WTC11 (cell line): ENCODE results near the gene SLC9A2. TPM values are rescaled to one million over a fixed set of nuclear protein-coding genes. Genes with fewer than 3 reads are reported as not detected.
A peak's percentile ranks its signal among the peaks of the same experiment; 100 is the strongest.

Experiments
- ATAC-seq: fragments of 200-7000 bp; cut with Tn5 transposase; 2 replicates; pipeline ENCODE4 v1.10.0; 2021; ENCODE audit warnings: mild to moderate bottlenecking, moderate library complexity
- Bru-seq: library from RNA; stranded (reverse); fragments of 400-500 nt; gene quantifications from one replicate; lab custom pipeline; 2021; lab: Mats Ljungman, UMichigan
- CTCF ChIA-PET: fragments of 300-600 bp; sonication (Branson Sonifier 250); formaldehyde crosslinking; loops from one replicate; lab custom pipeline; 2021; ENCODE audit warnings: antibody characterized with exemption; lab: Charles Lee
- POLR2A ChIA-PET: fragments of 350-600 bp; sonication (Branson Sonifier 250); formaldehyde crosslinking; loops from one replicate; lab custom pipeline; 2021; ENCODE audit warnings: antibody characterized with exemption; lab: Charles Lee
- DNase-seq: peaks from one replicate; pipeline ENCODE4 v3.0.0; 2021; ENCODE audit warnings: low spot score
- H3K27ac Mint-ChIP-seq: 2 replicates; pipeline ENCODE4 v1.8.0; 2021; ENCODE audit warnings: mixed read lengths
- H3K27me3 Mint-ChIP-seq: 2 replicates; pipeline ENCODE4 v1.8.0; 2021; ENCODE audit warnings: low read depth, mild to moderate bottlenecking, moderate library complexity, mixed read lengths
- H3K36me3 Mint-ChIP-seq: 2 replicates; pipeline ENCODE4 v1.8.0; 2021; ENCODE audit warnings: mixed read lengths
- H3K4me1 Mint-ChIP-seq: 2 replicates; pipeline ENCODE4 v1.8.0; 2022; ENCODE audit warnings: mixed read lengths
- H3K4me3 Mint-ChIP-seq: 2 replicates; pipeline ENCODE4 v1.8.0; 2021; ENCODE audit warnings: mild to moderate bottlenecking, moderate library complexity, mixed read lengths
- H3K9me3 Mint-ChIP-seq: 2 replicates; pipeline ENCODE4 v1.8.0; 2021; ENCODE audit warnings: mixed read lengths
- ATF1 ChIP-seq: sonication (generic); formaldehyde crosslinking; IDR thresholded peaks from 2 replicates; pipeline ENCODE4 v1.8.1; 2023; ENCODE audit warnings: mild to moderate bottlenecking, moderate library complexity, missing genetic modification reagents
- CBFB ChIP-seq: sonication (generic); formaldehyde crosslinking; IDR thresholded peaks from 2 replicates; pipeline ENCODE4 v1.8.1; 2022; ENCODE audit warnings: mild to moderate bottlenecking, low read depth, missing genetic modification reagents
- CREB1 ChIP-seq: sonication (generic); formaldehyde crosslinking; IDR thresholded peaks from 2 replicates; pipeline ENCODE4 v1.8.0; 2023; ENCODE audit warnings: mild to moderate bottlenecking, missing genetic modification reagents
- EMX1 ChIP-seq: fragments of 250-450 bp; sonication (Bioruptor Pico); IDR thresholded peaks from 2 replicates; pipeline ENCODE4 v1.8.0; 2021; ENCODE audit warnings: mild to moderate bottlenecking
- ETV6 ChIP-seq: sonication (generic); formaldehyde crosslinking; IDR thresholded peaks from 2 replicates; pipeline ENCODE4 v1.8.1; 2022; ENCODE audit warnings: mild to moderate bottlenecking, missing genetic modification reagents
- FOXK1 ChIP-seq: sonication (generic); formaldehyde crosslinking; IDR thresholded peaks from 2 replicates; pipeline ENCODE4 v1.8.0; 2022; ENCODE audit warnings: mild to moderate bottlenecking, moderate library complexity, missing genetic modification reagents
- FOXP1 ChIP-seq: sonication (generic); formaldehyde crosslinking; IDR thresholded peaks from 2 replicates; pipeline ENCODE4 v1.8.0; 2022; ENCODE audit warnings: missing genetic modification reagents, mild to moderate bottlenecking, moderate library complexity, borderline replicate concordance
- GABPB1 ChIP-seq: sonication (generic); formaldehyde crosslinking; IDR thresholded peaks from 2 replicates; pipeline ENCODE4 v1.8.1; 2023; ENCODE audit warnings: mild to moderate bottlenecking, missing genetic modification reagents
- GTF2I ChIP-seq: fragments of 250-450 bp; sonication (Bioruptor Pico); conservative IDR thresholded peaks from 2 replicates; pipeline ENCODE4 v1.4.0; 2021; ENCODE audit warnings: mild to moderate bottlenecking
- IRF2 ChIP-seq: sonication (generic); formaldehyde crosslinking; IDR thresholded peaks from 2 replicates; pipeline ENCODE4 v1.8.0; 2022; ENCODE audit warnings: low read depth, missing genetic modification reagents, borderline replicate concordance
- MYBL2 ChIP-seq: sonication (generic); formaldehyde crosslinking; IDR thresholded peaks from 2 replicates; pipeline ENCODE4 v1.8.1; 2023; ENCODE audit warnings: mild to moderate bottlenecking, moderate library complexity, missing genetic modification reagents
- SP1 ChIP-seq: sonication (generic); formaldehyde crosslinking; conservative IDR thresholded peaks from 2 replicates; pipeline ENCODE4 v1.8.1; 2022; ENCODE audit warnings: missing genetic modification reagents
- ZBTB21 ChIP-seq: sonication (generic); formaldehyde crosslinking; IDR thresholded peaks from 2 replicates; pipeline ENCODE4 v1.8.1; 2023; ENCODE audit warnings: mild to moderate bottlenecking, missing genetic modification reagents, borderline replicate concordance
- ZNF138 ChIP-seq: sonication (generic); formaldehyde crosslinking; conservative IDR thresholded peaks from 2 replicates; pipeline ENCODE4 v1.8.1; 2022; ENCODE audit warnings: mild to moderate bottlenecking, moderate library complexity, missing genetic modification reagents
- ZNF232 ChIP-seq: sonication (generic); formaldehyde crosslinking; IDR thresholded peaks from 2 replicates; pipeline ENCODE4 v1.8.0; 2022; ENCODE audit warnings: mild to moderate bottlenecking, missing genetic modification reagents
- long read RNA-seq, 3 experiments: library from RNA in 1 of 3; library from capped mRNA in 1 of 3; library from polyadenylated mRNA in 1 of 3; unstranded in 2 of 3; stranded (forward) in 1 of 3; transcript quantifications; one replicate each; pipeline ENCODE4 v2.0.0, GENCODE V29; 2021
- total RNA-seq: library from RNA; stranded (reverse); gene quantifications from 3 replicates; pipeline ENCODE4 v1.2.3, GENCODE V29; 2021
- TF ChIP-seq, protein P1 (sequence below): sonication (generic); formaldehyde crosslinking; IDR thresholded peaks from 2 replicates; pipeline ENCODE4 v1.8.0; 2023; ENCODE audit warnings: missing genetic modification reagents
- TF ChIP-seq, protein P2 (sequence below): sonication (generic); formaldehyde crosslinking; IDR thresholded peaks from 2 replicates; pipeline ENCODE4 v1.8.1; 2023; ENCODE audit warnings: mild to moderate bottlenecking, missing genetic modification reagents, moderate library complexity
- TF ChIP-seq, protein P3 (sequence below): sonication (generic); formaldehyde crosslinking; IDR thresholded peaks from 2 replicates; pipeline ENCODE4 v1.8.1; 2023; ENCODE audit warnings: mild to moderate bottlenecking, missing genetic modification reagents, moderate library complexity
- TF ChIP-seq, protein P4 (sequence below): fragments of 200-600 bp; IDR thresholded peaks from 2 replicates; pipeline ENCODE4 v1.8.0; 2022; ENCODE audit warnings: antibody characterized with exemption
- TF ChIP-seq, protein P5 (sequence below): sonication (generic); formaldehyde crosslinking; IDR thresholded peaks from 2 replicates; pipeline ENCODE4 v1.8.0; 2023; ENCODE audit warnings: missing genetic modification reagents, mild to moderate bottlenecking, borderline replicate concordance
- TF ChIP-seq, protein P6 (sequence below): sonication (generic); formaldehyde crosslinking; IDR thresholded peaks from 2 replicates; pipeline ENCODE4 v1.8.0; 2022; ENCODE audit warnings: mild to moderate bottlenecking, missing genetic modification reagents
- TF ChIP-seq, protein P7 (sequence below): sonication (generic); formaldehyde crosslinking; IDR thresholded peaks from 2 replicates; pipeline ENCODE4 v1.8.1; 2023; ENCODE audit warnings: mild to moderate bottlenecking, missing genetic modification reagents

SLC9A2 gene, protein sequence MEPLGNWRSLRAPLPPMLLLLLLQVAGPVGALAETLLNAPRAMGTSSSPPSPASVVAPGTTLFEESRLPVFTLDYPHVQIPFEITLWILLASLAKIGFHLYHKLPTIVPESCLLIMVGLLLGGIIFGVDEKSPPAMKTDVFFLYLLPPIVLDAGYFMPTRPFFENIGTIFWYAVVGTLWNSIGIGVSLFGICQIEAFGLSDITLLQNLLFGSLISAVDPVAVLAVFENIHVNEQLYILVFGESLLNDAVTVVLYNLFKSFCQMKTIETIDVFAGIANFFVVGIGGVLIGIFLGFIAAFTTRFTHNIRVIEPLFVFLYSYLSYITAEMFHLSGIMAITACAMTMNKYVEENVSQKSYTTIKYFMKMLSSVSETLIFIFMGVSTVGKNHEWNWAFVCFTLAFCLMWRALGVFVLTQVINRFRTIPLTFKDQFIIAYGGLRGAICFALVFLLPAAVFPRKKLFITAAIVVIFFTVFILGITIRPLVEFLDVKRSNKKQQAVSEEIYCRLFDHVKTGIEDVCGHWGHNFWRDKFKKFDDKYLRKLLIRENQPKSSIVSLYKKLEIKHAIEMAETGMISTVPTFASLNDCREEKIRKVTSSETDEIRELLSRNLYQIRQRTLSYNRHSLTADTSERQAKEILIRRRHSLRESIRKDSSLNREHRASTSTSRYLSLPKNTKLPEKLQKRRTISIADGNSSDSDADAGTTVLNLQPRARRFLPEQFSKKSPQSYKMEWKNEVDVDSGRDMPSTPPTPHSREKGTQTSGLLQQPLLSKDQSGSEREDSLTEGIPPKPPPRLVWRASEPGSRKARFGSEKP
- total RNA-seq: 0.07 to 0.16 TPM (median 0.11 TPM) in 3 replicates
- Bru-seq, nascent RNA: percentile 17 among the genes with signal in this experiment
- long read RNA-seq, experiment 1, partial matches to known transcripts: 0 of 1 reads
- long read RNA-seq, experiment 1, other reads (novel, unspliced or antisense): 1 of 1 reads
- long read RNA-seq, experiment 2: 0 reads
- long read RNA-seq, experiment 3: 0 reads

DNA sequence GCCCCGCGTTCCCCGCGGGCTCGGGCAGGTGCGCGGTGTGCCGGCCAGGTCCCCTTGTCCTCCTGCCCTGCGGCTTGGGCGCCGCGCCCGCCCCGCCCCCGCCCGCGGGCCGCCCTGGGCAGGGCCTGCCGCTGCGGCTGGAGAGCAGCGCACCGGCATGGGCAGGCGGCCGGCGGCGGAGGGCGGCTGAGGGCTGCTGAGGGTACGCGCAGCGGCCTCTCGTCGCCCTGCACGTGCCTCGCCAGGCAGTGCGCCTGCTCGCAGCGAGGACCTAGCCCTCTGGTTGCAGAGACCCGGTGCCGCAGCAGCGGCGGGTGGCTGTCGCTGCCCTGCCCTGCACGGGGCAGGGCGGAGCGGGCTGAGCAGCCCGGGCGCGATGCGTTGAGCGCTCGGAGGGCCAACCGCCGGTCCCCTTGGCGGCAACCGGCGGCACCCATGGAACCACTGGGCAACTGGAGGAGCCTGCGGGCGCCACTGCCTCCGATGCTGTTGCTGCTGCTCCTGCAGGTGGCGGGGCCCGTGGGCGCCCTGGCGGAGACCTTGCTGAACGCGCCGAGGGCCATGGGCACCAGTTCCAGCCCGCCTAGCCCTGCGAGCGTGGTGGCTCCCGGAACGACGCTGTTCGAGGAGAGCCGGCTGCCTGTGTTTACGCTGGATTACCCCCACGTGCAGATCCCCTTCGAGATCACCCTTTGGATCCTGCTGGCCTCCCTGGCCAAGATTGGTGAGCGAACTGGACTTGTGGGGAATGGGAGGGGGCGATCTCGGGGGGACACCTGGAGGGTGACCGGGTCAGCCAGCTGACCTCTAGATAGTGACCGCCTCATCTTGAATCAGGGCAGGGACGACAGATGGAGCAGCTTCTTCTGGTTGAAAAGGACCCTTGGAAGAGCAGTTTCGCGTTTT, at the start of gene SLC9A2:
Gene SLC9A2, plus strand, starts transcription at position 140 of the 906 bp plus-strand sequence. Its CDS starts 296 bp downstream, at position 436.
- H3K36me3 Mint-ChIP-seq: no peaks in the 10 kb centered on the region
- H3K4me3 Mint-ChIP-seq: peak within 1 kb of the TSS; percentile 83
- peaks cover 66% of the 10 kb centered on the region for H3K27me3 Mint-ChIP-seq
- H3K27ac Mint-ChIP-seq: no peak within 1 kb of the TSS
- ChIA-PET CTCF (interaction anchor here (1.5 kb wide), 1 partner anchor 84 kb away, joined by 5 read pairs; no protein-coding TSS in a partner anchor), POLR2A (no interaction called here)
- H3K4me1 Mint-ChIP-seq: peaks cover 14% of the 10 kb centered on the region
- H3K9me3 Mint-ChIP-seq: no peaks in the 10 kb centered on the region
- peak; percentile 80 for ATAC-seq
- DNase-seq: peak; percentile 69
- TF ChIP-seq, protein P1, sequence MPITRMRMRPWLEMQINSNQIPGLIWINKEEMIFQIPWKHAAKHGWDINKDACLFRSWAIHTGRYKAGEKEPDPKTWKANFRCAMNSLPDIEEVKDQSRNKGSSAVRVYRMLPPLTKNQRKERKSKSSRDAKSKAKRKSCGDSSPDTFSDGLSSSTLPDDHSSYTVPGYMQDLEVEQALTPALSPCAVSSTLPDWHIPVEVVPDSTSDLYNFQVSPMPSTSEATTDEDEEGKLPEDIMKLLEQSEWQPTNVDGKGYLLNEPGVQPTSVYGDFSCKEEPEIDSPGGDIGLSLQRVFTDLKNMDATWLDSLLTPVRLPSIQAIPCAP (CRISPR knock-in tag): peak; percentile 92
- no peak for TF ChIP-seq CBFB (CRISPR knock-in tag)
- TF ChIP-seq SP1 (CRISPR knock-in tag): no peak
- TF ChIP-seq ZBTB21 (CRISPR knock-in tag): peak; percentile 50; the same call in 1 of the 2 replicates
- peak; percentile 58; the same call in 1 of the 2 replicates for TF ChIP-seq ETV6 (CRISPR knock-in tag)
- TF ChIP-seq, protein P2, sequence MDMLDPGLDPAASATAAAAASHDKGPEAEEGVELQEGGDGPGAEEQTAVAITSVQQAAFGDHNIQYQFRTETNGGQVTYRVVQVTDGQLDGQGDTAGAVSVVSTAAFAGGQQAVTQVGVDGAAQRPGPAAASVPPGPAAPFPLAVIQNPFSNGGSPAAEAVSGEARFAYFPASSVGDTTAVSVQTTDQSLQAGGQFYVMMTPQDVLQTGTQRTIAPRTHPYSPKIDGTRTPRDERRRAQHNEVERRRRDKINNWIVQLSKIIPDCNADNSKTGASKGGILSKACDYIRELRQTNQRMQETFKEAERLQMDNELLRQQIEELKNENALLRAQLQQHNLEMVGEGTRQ: peak; percentile 37; the same call in 1 of the 2 replicates
- TF ChIP-seq MYBL2 (CRISPR knock-in tag): peak; percentile 84; the same call in 1 of the 2 replicates
- TF ChIP-seq, protein P3, sequence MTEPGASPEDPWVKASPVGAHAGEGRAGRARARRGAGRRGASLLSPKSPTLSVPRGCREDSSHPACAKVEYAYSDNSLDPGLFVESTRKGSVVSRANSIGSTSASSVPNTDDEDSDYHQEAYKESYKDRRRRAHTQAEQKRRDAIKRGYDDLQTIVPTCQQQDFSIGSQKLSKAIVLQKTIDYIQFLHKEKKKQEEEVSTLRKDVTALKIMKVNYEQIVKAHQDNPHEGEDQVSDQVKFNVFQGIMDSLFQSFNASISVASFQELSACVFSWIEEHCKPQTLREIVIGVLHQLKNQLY (CRISPR knock-in tag): 0 out of 2 replicates have a peak, but pooled peaks have one; percentile 11
- no peak for TF ChIP-seq GTF2I (CRISPR knock-in tag)
- TF ChIP-seq, protein P4, sequence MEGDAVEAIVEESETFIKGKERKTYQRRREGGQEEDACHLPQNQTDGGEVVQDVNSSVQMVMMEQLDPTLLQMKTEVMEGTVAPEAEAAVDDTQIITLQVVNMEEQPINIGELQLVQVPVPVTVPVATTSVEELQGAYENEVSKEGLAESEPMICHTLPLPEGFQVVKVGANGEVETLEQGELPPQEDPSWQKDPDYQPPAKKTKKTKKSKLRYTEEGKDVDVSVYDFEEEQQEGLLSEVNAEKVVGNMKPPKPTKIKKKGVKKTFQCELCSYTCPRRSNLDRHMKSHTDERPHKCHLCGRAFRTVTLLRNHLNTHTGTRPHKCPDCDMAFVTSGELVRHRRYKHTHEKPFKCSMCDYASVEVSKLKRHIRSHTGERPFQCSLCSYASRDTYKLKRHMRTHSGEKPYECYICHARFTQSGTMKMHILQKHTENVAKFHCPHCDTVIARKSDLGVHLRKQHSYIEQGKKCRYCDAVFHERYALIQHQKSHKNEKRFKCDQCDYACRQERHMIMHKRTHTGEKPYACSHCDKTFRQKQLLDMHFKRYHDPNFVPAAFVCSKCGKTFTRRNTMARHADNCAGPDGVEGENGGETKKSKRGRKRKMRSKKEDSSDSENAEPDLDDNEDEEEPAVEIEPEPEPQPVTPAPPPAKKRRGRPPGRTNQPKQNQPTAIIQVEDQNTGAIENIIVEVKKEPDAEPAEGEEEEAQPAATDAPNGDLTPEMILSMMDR: no peak
- TF ChIP-seq GABPB1 (CRISPR knock-in tag): no peak
- TF ChIP-seq, protein P5, sequence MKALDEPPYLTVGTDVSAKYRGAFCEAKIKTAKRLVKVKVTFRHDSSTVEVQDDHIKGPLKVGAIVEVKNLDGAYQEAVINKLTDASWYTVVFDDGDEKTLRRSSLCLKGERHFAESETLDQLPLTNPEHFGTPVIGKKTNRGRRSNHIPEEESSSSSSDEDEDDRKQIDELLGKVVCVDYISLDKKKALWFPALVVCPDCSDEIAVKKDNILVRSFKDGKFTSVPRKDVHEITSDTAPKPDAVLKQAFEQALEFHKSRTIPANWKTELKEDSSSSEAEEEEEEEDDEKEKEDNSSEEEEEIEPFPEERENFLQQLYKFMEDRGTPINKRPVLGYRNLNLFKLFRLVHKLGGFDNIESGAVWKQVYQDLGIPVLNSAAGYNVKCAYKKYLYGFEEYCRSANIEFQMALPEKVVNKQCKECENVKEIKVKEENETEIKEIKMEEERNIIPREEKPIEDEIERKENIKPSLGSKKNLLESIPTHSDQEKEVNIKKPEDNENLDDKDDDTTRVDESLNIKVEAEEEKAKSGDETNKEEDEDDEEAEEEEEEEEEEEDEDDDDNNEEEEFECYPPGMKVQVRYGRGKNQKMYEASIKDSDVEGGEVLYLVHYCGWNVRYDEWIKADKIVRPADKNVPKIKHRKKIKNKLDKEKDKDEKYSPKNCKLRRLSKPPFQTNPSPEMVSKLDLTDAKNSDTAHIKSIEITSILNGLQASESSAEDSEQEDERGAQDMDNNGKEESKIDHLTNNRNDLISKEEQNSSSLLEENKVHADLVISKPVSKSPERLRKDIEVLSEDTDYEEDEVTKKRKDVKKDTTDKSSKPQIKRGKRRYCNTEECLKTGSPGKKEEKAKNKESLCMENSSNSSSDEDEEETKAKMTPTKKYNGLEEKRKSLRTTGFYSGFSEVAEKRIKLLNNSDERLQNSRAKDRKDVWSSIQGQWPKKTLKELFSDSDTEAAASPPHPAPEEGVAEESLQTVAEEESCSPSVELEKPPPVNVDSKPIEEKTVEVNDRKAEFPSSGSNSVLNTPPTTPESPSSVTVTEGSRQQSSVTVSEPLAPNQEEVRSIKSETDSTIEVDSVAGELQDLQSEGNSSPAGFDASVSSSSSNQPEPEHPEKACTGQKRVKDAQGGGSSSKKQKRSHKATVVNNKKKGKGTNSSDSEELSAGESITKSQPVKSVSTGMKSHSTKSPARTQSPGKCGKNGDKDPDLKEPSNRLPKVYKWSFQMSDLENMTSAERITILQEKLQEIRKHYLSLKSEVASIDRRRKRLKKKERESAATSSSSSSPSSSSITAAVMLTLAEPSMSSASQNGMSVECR (CRISPR knock-in tag): 0 out of 2 replicates have a peak, but pooled peaks have one; percentile 18
- 0 out of 2 replicates have a peak, but pooled peaks have one; percentile 54 for TF ChIP-seq ZNF138 (CRISPR knock-in tag)
- TF ChIP-seq ZNF232 (CRISPR knock-in tag): peak; percentile 95; the same call in 1 of the 2 replicates
- TF ChIP-seq FOXP1 (CRISPR knock-in tag): peak; percentile 98
- no peak for TF ChIP-seq IRF2
- TF ChIP-seq, protein P6, sequence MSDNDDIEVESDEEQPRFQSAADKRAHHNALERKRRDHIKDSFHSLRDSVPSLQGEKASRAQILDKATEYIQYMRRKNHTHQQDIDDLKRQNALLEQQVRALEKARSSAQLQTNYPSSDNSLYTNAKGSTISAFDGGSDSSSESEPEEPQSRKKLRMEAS (CRISPR knock-in tag): peak; percentile 95
- TF ChIP-seq EMX1: no peak
- TF ChIP-seq FOXK1 (CRISPR knock-in tag): peak; percentile 70; the same call in 1 of the 2 replicates
- peak; percentile 43; the same call in 1 of the 2 replicates for TF ChIP-seq ATF1 (CRISPR knock-in tag)
- TF ChIP-seq, protein P7, sequence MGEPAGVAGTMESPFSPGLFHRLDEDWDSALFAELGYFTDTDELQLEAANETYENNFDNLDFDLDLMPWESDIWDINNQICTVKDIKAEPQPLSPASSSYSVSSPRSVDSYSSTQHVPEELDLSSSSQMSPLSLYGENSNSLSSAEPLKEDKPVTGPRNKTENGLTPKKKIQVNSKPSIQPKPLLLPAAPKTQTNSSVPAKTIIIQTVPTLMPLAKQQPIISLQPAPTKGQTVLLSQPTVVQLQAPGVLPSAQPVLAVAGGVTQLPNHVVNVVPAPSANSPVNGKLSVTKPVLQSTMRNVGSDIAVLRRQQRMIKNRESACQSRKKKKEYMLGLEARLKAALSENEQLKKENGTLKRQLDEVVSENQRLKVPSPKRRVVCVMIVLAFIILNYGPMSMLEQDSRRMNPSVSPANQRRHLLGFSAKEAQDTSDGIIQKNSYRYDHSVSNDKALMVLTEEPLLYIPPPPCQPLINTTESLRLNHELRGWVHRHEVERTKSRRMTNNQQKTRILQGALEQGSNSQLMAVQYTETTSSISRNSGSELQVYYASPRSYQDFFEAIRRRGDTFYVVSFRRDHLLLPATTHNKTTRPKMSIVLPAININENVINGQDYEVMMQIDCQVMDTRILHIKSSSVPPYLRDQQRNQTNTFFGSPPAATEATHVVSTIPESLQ (CRISPR knock-in tag): no peak
- peak; percentile 68; the same call in 1 of the 2 replicates for TF ChIP-seq CREB1 (CRISPR knock-in tag)
